A549 (cell line): ENCODE data around the gene CLP1. TPM values are rescaled to one million over a fixed set of nuclear protein-coding genes. Genes with fewer than 3 reads are reported as not detected.
"Not testable (repeated sequence)": the region's sequence is repeated elsewhere in the genome, so short reads cannot be mapped to it uniquely, and the experiment has no call there.

Experiments
- ATAC-seq, 2 experiments: fragments of 200-7000 bp in 1 of 2; fragments of >200 bp in 1 of 2; cut with Nextera tagmentation in 1 of 2; cut with Tn5 transposase in 1 of 2; 3 replicates each; pipeline versions ENCODE4 v1.8.0 to v1.9.1; 2018 to 2020; ENCODE audit warnings: mild to moderate bottlenecking in 1 of 2, moderate library complexity in 1 of 2
- CTCF ChIA-PET: fragments of 300-600 bp; sonication (Branson Sonifier 250); formaldehyde crosslinking; extraction: SDS; loops from one replicate; lab custom pipeline; 2021; ENCODE audit warnings: antibody characterized with exemption, inconsistent platforms; lab: Yijun Ruan, JAX
- POLR2A ChIA-PET: fragments of 350-600 bp; formaldehyde crosslinking; extraction: SDS; loops from one replicate; lab custom pipeline; 2021; ENCODE audit warnings: antibody characterized with exemption, inconsistent platforms; lab: Yijun Ruan, JAX
- DNase-seq, 2 experiments: peaks; one replicate each; pipeline versions ENCODE4 v3.0.0 to v3.0.0-alpha.2; 2011 to 2016; ENCODE audit warnings: low read depth in 1 of 2, low spot score in 1 of 2
- FAIRE-seq: peaks from 2 replicates; lab custom pipeline; 2011; peaks lifted over from hg19 to GRCh38; lab: Jason Lieb, UNC
- H3K27ac ChIP-seq, 2 experiments: fragments of >200 bp; sonication (Bioruptor Twin); formaldehyde crosslinking; 3 replicates each; pipeline ENCODE4 v1.5.1; 2016 to 2017
- H3K4me1 ChIP-seq: fragments of >200 bp; sonication (Bioruptor Twin); formaldehyde crosslinking; 3 replicates; pipeline ENCODE4 v1.6.1; 2016
- H3K4me2 ChIP-seq: fragments of >200 bp; sonication (Bioruptor Twin); formaldehyde crosslinking; 3 replicates; pipeline ENCODE4 v1.6.1; 2016
- H3K4me3 ChIP-seq: fragments of >200 bp; sonication (Bioruptor Twin); formaldehyde crosslinking; 3 replicates; pipeline ENCODE4 v1.5.1; 2016
- H3K9me3 ChIP-seq: fragments of >200 bp; sonication (Bioruptor Twin); formaldehyde crosslinking; 3 replicates; pipeline ENCODE4 v1.6.1; 2016
- ATOH8 ChIP-seq: fragments of 250-450 bp; sonication (Bioruptor Pico); IDR thresholded peaks from 2 replicates; pipeline ENCODE4 v1.5.0; 2020; ENCODE audit warnings: low read depth, mild to moderate bottlenecking, moderate library complexity
- CBX8 ChIP-seq: fragments of 200-600 bp; sonication (generic); IDR thresholded peaks from 2 replicates; pipeline ENCODE4 v1.6.1; 2016
- CTCF ChIP-seq: fragments of >200 bp; sonication (Bioruptor Twin); formaldehyde crosslinking; IDR thresholded peaks from 3 replicates; pipeline ENCODE4 v1.5.1; 2016
- EHF ChIP-seq: fragments of 250-450 bp; sonication (Bioruptor Pico); IDR thresholded peaks from 2 replicates; pipeline ENCODE4 v1.5.0; 2020; ENCODE audit warnings: mild to moderate bottlenecking
- ELK1 ChIP-seq: fragments of 150-350 bp; IDR thresholded peaks from 2 replicates; pipeline ENCODE4 v1.6.1; 2014; ENCODE audit warnings: low read depth, mild to moderate bottlenecking, low read length
- FOXS1 ChIP-seq: fragments of 250-450 bp; sonication (Bioruptor Pico); IDR thresholded peaks from 2 replicates; pipeline ENCODE4 v1.5.0; 2020; ENCODE audit warnings: mild to moderate bottlenecking, moderate library complexity
- HES2 ChIP-seq: fragments of >200 bp; sonication (Bioruptor Twin); formaldehyde crosslinking; IDR thresholded peaks from 2 replicates; pipeline ENCODE4 v1.6.1; 2016
- HOXA7 ChIP-seq: fragments of 250-450 bp; sonication (Bioruptor Pico); IDR thresholded peaks from 2 replicates; pipeline ENCODE4 v1.5.0; 2020; ENCODE audit warnings: mild to moderate bottlenecking, moderate library complexity
- HOXB5 ChIP-seq: fragments of 250-450 bp; sonication (Bioruptor Pico); IDR thresholded peaks from 2 replicates; pipeline ENCODE4 v1.5.0; 2020; ENCODE audit warnings: mild to moderate bottlenecking, moderate library complexity
- JUNB ChIP-seq: fragments of >200 bp; sonication (Bioruptor Twin); formaldehyde crosslinking; IDR thresholded peaks from 2 replicates; pipeline ENCODE4 v1.6.1; 2016
- KDM1A ChIP-seq: fragments of 200-600 bp; sonication (generic); IDR thresholded peaks from 2 replicates; pipeline ENCODE4 v1.6.1; 2016; ENCODE audit warnings: low read depth, mild to moderate bottlenecking
- KDM5A ChIP-seq: fragments of 200-600 bp; sonication (generic); IDR thresholded peaks from 2 replicates; pipeline ENCODE4 v1.6.1; 2016; ENCODE audit warnings: antibody characterized with exemption, mild to moderate bottlenecking
- MAX ChIP-seq: IDR thresholded peaks from 2 replicates; pipeline ENCODE4 v1.6.1; 2012
- MAZ ChIP-seq: fragments of 150-350 bp; IDR thresholded peaks from 2 replicates; pipeline ENCODE4 v1.6.1; 2014; ENCODE audit warnings: antibody characterized with exemption, low read depth, low read length, borderline replicate concordance
- PHF8 ChIP-seq: fragments of 200-600 bp; sonication (generic); IDR thresholded peaks from 2 replicates; pipeline ENCODE4 v1.6.1; 2016; ENCODE audit warnings: low read depth, mild to moderate bottlenecking, antibody characterized with exemption, moderate library complexity, borderline replicate concordance
- POLR2A ChIP-seq: IDR thresholded peaks from 2 replicates; pipeline ENCODE4 v1.6.1; 2012; ENCODE audit warnings: mild to moderate bottlenecking, low read length
- RCOR1 ChIP-seq: fragments of 150-350 bp; IDR thresholded peaks from 2 replicates; pipeline ENCODE4 v1.6.1; 2014; ENCODE audit warnings: antibody characterized with exemption, low read length, low read depth
- REST ChIP-seq: fragments of 200-600 bp; sonication (generic); IDR thresholded peaks from 2 replicates; pipeline ENCODE4 v1.6.1; 2016; ENCODE audit warnings: antibody characterized with exemption, mild to moderate bottlenecking, moderate library complexity
- SMC3 ChIP-seq: fragments of >200 bp; sonication (Bioruptor Twin); formaldehyde crosslinking; IDR thresholded peaks from 3 replicates; pipeline ENCODE4 v1.6.1; 2018; ENCODE audit warnings: inconsistent platforms
- USF2 ChIP-seq: fragments of 450-650 bp; IDR thresholded peaks from 2 replicates; pipeline ENCODE4 v1.6.1; 2014; ENCODE audit warnings: antibody characterized with exemption
- ZFP36 ChIP-seq: fragments of 450-650 bp; IDR thresholded peaks from 2 replicates; pipeline ENCODE4 v1.6.1; 2014; ENCODE audit warnings: borderline replicate concordance; ENCODE audit not compliant: partially characterized antibody
- ZSCAN20 ChIP-seq: fragments of 250-450 bp; sonication (Bioruptor Pico); IDR thresholded peaks from 2 replicates; pipeline ENCODE4 v1.8.0; 2022; ENCODE audit warnings: mild to moderate bottlenecking, moderate library complexity
- WGBS: methylation state at CpG from one replicate; pipeline ENCODE4 v1.1.6; 2017; ENCODE audit errors: missing lambda C conversion rate; 5-methylcytosine and 5-hydroxymethylcytosine counted together
- polyA plus RNA-seq, 4 experiments: library from polyadenylated mRNA; depleted of rRNA in 3 of 4; stranded (reverse); fragments of >200 nt; fragmentation: RNase III in 1 of 4; extraction: RNeasy Plus Mini Kit Qiagen cat#74134 plus additional on column Dnase treatment in 1 of 4; gene quantifications; 2 replicates in 3 of 4; 3 replicates in 1 of 4; pipeline ENCODE4 v1.2.3, GENCODE V29; 2011 to 2017

Gene CLP1
- polyA plus RNA-seq, 2 of the 4 experiments (the other 2 are of a cell fraction), result 22.8 to 31.8 TPM

GRCh38 chr11:57681168-57681567 is 23.6 kb downstream of the CLP1 start:
- no peak overlapping the region for H3K4me2 ChIP-seq
- no peak for FAIRE-seq

GRCh38 chr11:57690474-57690873 is 32.9 kb downstream of the CLP1 start:
- POLR2A ChIA-PET, result not testable (repeated sequence)
- 96% methylated on average over 5 of the region's 5 CpGs for WGBS

More at GRCh38 chr11:57681168-57681567, 23.6 kb downstream of the CLP1 start:
- no peak for DNase-seq
- no peak for ATAC-seq
- CTCF ChIA-PET, result no interaction called here
- no peak overlapping the region for H3K27ac ChIP-seq
- WGBS, result 100% methylated on average over 1 of the region's 1 CpG
- H3K9me3 ChIP-seq, result no peaks in the 10 kb centered on the region
- TF ChIP-seq FOXS1 (CRISPR knock-in tag) (no peak), ELK1 (no peak), PHF8 (no peak), JUNB (no peak), HOXB5 (CRISPR knock-in tag) (no peak), POLR2A (no peak), CBX8 (no peak), EHF (no peak), MAZ (no peak), USF2 (no peak), KDM1A (no peak), KDM5A (no peak)
- TF ChIP-seq, all 56 proteins: peak for 0
- POLR2A ChIA-PET, result no interaction called here
- no peak overlapping the region for H3K4me3 ChIP-seq
- H3K4me1 ChIP-seq, result 0 out of 3 replicates have a peak, but pooled peaks cover 4% of the 10 kb centered on the region

GRCh38 chr11:57698843-57699365 is 41.3 kb downstream of the CLP1 start:
- DNase-seq (no peak), ATAC-seq (peak in 1 of 2 experiments; percentile 38; a peak in 3 of 6 replicates), FAIRE-seq (no peak)
- POLR2A ChIA-PET, result interaction anchor here (0.6 kb wide), 1 partner anchor 13 kb away, joined by 3 read pairs; the partner anchor contains the start of genes MED19 and TMX2
- 93% methylated on average over 16 of the region's 18 CpGs for WGBS
- H3K4me3 ChIP-seq, result no peak overlapping the region
- H3K9me3 ChIP-seq, result no peaks in the 10 kb centered on the region
- no peaks in the 10 kb centered on the region for H3K4me1 ChIP-seq
- CTCF ChIA-PET, result interaction anchor here (0.6 to 1.9 kb wide), 5 partner anchors 7 to 131 kb away, joined by 3 to 8 read pairs (median 3); partner anchors contain the start of genes MED19, TMX2 and UBE2L6
- H3K4me2 ChIP-seq, result no peak overlapping the region
- H3K27ac ChIP-seq, result no peak overlapping the region
- no peak for TF ChIP-seq REST
- no peak for TF ChIP-seq CBX8
- no peak for TF ChIP-seq MAX
- no peak for TF ChIP-seq USF2
- no peak for TF ChIP-seq SMC3
- no peak for TF ChIP-seq PHF8
- no peak for TF ChIP-seq CTCF
- TF ChIP-seq ZSCAN20 (CRISPR knock-in tag), result no peak
- no peak for TF ChIP-seq ATOH8
- no peak for TF ChIP-seq HOXA7 (CRISPR knock-in tag)
- no peak for TF ChIP-seq RCOR1
- no peak for TF ChIP-seq HES2
- TF ChIP-seq ZFP36, result no peak

More at GRCh38 chr11:57690474-57690873, 32.9 kb downstream of the CLP1 start:
- FAIRE-seq, H3K9me3 ChIP-seq, H3K27ac ChIP-seq, CTCF ChIA-PET, H3K4me3 ChIP-seq, ATAC-seq, H3K4me2 ChIP-seq, H3K4me1 ChIP-seq, DNase-seq: not testable (repeated sequence)
